ENCODE results near the gene DMTF1.

DMTF1 gene

DNA sequence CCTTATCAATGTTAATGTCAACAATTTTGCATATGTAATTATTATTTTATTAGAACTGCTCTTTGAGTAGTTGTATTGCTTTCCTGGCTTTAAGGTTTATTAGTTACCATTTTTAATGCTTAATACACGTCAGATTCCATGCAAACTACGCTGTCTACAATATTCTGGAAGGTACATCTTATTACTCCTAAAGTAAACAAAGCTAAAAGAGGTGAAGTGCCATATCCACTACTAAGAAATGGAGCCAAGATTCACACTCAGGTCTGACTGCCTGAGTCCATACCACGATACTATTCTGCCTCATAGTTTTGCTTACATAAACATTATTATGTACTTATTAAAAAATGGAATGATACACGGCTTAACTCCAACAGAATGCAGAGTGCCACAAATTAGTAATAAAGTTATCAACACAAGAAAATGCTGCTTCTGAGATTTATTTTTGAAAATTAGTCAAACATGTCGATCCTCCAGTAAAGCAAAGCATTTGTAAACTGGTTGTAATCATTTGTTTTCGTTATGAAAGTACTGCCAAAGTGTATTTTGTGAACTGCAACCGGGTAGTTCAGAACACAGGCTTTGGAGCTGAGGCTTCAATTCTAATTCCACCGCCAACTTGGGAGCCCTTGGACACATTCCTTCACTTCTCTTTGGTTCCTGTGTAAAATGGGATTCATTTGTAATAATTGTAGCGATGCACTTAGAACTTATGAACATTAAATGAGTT lies 1.1 kb upstream of the DMTF1 start:
- no peak for ATAC-seq
- no peak for TF ChIP-seq CSRNP3 (CRISPR knock-in tag; IDR thresholded peaks at IDR 0.05)
- TF ChIP-seq, protein P1, sequence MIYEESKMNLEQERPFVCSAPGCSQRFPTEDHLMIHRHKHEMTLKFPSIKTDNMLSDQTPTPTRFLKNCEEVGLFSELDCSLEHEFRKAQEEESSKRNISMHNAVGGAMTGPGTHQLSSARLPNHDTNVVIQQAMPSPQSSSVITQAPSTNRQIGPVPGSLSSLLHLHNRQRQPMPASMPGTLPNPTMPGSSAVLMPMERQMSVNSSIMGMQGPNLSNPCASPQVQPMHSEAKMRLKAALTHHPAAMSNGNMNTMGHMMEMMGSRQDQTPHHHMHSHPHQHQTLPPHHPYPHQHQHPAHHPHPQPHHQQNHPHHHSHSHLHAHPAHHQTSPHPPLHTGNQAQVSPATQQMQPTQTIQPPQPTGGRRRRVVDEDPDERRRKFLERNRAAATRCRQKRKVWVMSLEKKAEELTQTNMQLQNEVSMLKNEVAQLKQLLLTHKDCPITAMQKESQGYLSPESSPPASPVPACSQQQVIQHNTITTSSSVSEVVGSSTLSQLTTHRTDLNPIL (CRISPR knock-in tag; IDR thresholded peaks at IDR 0.05; ENCODE audit: low read depth) = no peak
- no peak for TF ChIP-seq OSR1 (CRISPR knock-in tag; IDR thresholded peaks at IDR 0.05)
- no peak for TF ChIP-seq BACH2 (CRISPR knock-in tag; IDR thresholded peaks at IDR 0.05; ENCODE audit: borderline replicate concordance)
- no peak for TF ChIP-seq ZNF565 (CRISPR knock-in tag; conservative IDR thresholded peaks at IDR 0.05; ENCODE audit: low read depth)
- TF ChIP-seq ARNTL (CRISPR knock-in tag; IDR thresholded peaks at IDR 0.05; ENCODE audit: borderline replicate concordance, low read depth) = no peak
- no peak for TF ChIP-seq ZNF70 (CRISPR knock-in tag; IDR thresholded peaks at IDR 0.05)
- TF ChIP-seq, protein P2, sequence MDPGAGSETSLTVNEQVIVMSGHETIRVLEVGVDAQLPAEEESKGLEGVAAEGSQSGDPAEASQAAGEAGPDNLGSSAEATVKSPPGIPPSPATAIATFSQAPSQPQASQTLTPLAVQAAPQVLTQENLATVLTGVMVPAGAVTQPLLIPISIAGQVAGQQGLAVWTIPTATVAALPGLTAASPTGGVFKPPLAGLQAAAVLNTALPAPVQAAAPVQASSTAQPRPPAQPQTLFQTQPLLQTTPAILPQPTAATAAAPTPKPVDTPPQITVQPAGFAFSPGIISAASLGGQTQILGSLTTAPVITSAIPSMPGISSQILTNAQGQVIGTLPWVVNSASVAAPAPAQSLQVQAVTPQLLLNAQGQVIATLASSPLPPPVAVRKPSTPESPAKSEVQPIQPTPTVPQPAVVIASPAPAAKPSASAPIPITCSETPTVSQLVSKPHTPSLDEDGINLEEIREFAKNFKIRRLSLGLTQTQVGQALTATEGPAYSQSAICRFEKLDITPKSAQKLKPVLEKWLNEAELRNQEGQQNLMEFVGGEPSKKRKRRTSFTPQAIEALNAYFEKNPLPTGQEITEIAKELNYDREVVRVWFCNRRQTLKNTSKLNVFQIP (CRISPR knock-in tag; IDR thresholded peaks at IDR 0.05; ENCODE audit: borderline replicate concordance, low read depth) = no peak
- TF ChIP-seq PATZ1 (CRISPR knock-in tag; IDR thresholded peaks at IDR 0.05; ENCODE audit: borderline replicate concordance) = no peak
- no peak; the same call in 1 of the 2 replicates for TF ChIP-seq GLIS3 (CRISPR knock-in tag; IDR thresholded peaks at IDR 0.05)
- TF ChIP-seq ZFP3 (CRISPR knock-in tag; IDR thresholded peaks at IDR 0.05) = no peak
- no peak for TF ChIP-seq RARB (CRISPR knock-in tag; IDR thresholded peaks at IDR 0.05)
- TF ChIP-seq TSHZ2 (CRISPR knock-in tag; IDR thresholded peaks at IDR 0.05) = no peak
- no peak for TF ChIP-seq PPARA (CRISPR knock-in tag; IDR thresholded peaks at IDR 0.05; ENCODE audit: borderline replicate concordance)
- no peak for TF ChIP-seq ESRRG (CRISPR knock-in tag; IDR thresholded peaks at IDR 0.05)
- no peak for TF ChIP-seq SNAI2 (CRISPR knock-in tag; IDR thresholded peaks at IDR 0.05)
- no peak for TF ChIP-seq ISL1 (CRISPR knock-in tag; IDR thresholded peaks at IDR 0.05)
- TF ChIP-seq TCF4 (CRISPR knock-in tag; IDR thresholded peaks at IDR 0.05; ENCODE audit: borderline replicate concordance) = no peak

DNA sequence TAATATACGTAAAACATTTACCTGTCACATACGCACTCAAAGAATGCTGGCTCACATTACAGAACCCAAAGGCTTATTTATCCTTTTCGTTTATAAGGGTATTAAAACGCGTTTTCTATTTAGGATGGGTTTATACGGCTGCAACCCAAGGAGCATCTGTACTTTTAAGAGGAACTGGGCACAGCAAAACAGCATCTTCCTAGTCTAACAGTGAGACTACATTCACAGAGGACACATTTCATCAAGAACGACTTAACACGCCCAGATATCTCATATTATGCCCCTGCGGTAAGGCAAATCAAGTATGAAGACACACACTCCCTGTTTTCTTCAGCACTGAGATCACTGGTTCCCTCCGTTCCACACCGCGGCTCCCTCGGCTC lies 533 bp upstream of the DMTF1 start:
- peak; percentile 50 for ATAC-seq
- TF ChIP-seq ZFP30 (CRISPR knock-in tag; IDR thresholded peaks at IDR 0.05) (no peak), TOX (CRISPR knock-in tag; IDR thresholded peaks at IDR 0.05; ENCODE audit: borderline replicate concordance) (no peak), GLIS3 (CRISPR knock-in tag; IDR thresholded peaks at IDR 0.05) (no peak), RARB (CRISPR knock-in tag; IDR thresholded peaks at IDR 0.05) (no peak), ZFP3 (CRISPR knock-in tag; IDR thresholded peaks at IDR 0.05) (no peak), ZC3H10 (CRISPR knock-in tag; IDR thresholded peaks at IDR 0.05) (no peak), ISL1 (CRISPR knock-in tag; IDR thresholded peaks at IDR 0.05) (no peak), SNAI2 (CRISPR knock-in tag; IDR thresholded peaks at IDR 0.05) (no peak), ZNF8 (CRISPR knock-in tag; IDR thresholded peaks at IDR 0.05) (no peak), PATZ1 (CRISPR knock-in tag; IDR thresholded peaks at IDR 0.05; ENCODE audit: borderline replicate concordance) (no peak), TSHZ2 (CRISPR knock-in tag; IDR thresholded peaks at IDR 0.05) (no peak), ZNF70 (CRISPR knock-in tag; IDR thresholded peaks at IDR 0.05) (no peak), OSR1 (CRISPR knock-in tag; IDR thresholded peaks at IDR 0.05) (no peak), TCF4 (CRISPR knock-in tag; IDR thresholded peaks at IDR 0.05; ENCODE audit: borderline replicate concordance) (no peak)
- TF ChIP-seq, protein P1 (CRISPR knock-in tag; IDR thresholded peaks at IDR 0.05; ENCODE audit: low read depth) = no peak

Measured in SK-N-SH treated with all-trans-retinoic acid at 6 μM for 48 hours (cell line).